Activated CD8-positive, alpha-beta memory T cell treated with anti-CD3 and anti-CD28 coated beads, Interleukin-2, amount 50 U/mL, for 4 hours (primary cell): ENCODE data around the gene STT3B.

Source experiments
- DNase-seq: peaks from one replicate; pipeline ENCODE4 v3.0.0-alpha.2; 2020

The STT3B gene

GRCh38 chr3:31613177-31613576 is 80.5 kb downstream of the STT3B start:
- no peak for DNase-seq

- DNase-seq = no peak
These were observed 80.9 kb downstream of the STT3B start for GRCh38 chr3:31613654-31614053.

GRCh38 chr3:31614162-31614921 is 81.6 kb downstream of the STT3B start:
- no peak for DNase-seq

GRCh38 chr3:31615071-31615875 is 82.5 kb downstream of the STT3B start:
- no peak for DNase-seq

- no peak for DNase-seq
These were observed 84.0 kb downstream of the STT3B start for GRCh38 chr3:31616711-31617110.

GRCh38 chr3:31620656-31621055 is 87.9 kb downstream of the STT3B start:
- DNase-seq = no peak

- no peak for DNase-seq
These were observed 88.6 kb downstream of the STT3B start for GRCh38 chr3:31621314-31621713.

GRCh38 chr3:31622636-31623288 is 90.0 kb downstream of the STT3B start:
- DNase-seq = no peak

- no peak for DNase-seq
These were observed 91.5 kb downstream of the STT3B start for GRCh38 chr3:31624083-31624709.

- DNase-seq = no peak
These were observed 92.6 kb downstream of the STT3B start for GRCh38 chr3:31625358-31625757.

- DNase-seq = no peak
These were observed 96.3 kb downstream of the STT3B start for GRCh38 chr3:31629054-31629453.

GRCh38 chr3:31634476-31634875 is 101.8 kb downstream of the STT3B start:
- no peak for DNase-seq

GRCh38 chr3:31635545-31635944 is 102.8 kb downstream of the STT3B start:
- no peak for DNase-seq

- no peak for DNase-seq
These were observed 103.3 kb downstream of the STT3B start for GRCh38 chr3:31636049-31636448.

GRCh38 chr3:31636694-31637442 is 104.1 kb downstream of the STT3B start:
- no peak for DNase-seq

GRCh38 chr3:31639828-31640227 is 107.1 kb downstream of the STT3B start:
- DNase-seq = no peak

GRCh38 chr3:31645256-31645655 is 112.5 kb downstream of the STT3B start:
- no peak for DNase-seq

GRCh38 chr3:31648286-31648968 is 115.7 kb downstream of the STT3B start:
- no peak for DNase-seq

GRCh38 chr3:31652296-31652695 is 119.6 kb downstream of the STT3B start:
- DNase-seq = no peak

GRCh38 chr3:31653464-31653863 is 120.7 kb downstream of the STT3B start:
- no peak for DNase-seq

GRCh38 chr3:31654998-31655397 is 122.3 kb downstream of the STT3B start:
- DNase-seq = no peak

GRCh38 chr3:31659246-31659645 is 126.5 kb downstream of the STT3B start:
- no peak for DNase-seq
